Fibroblast of peridontal ligament (primary cell): ENCODE results near the gene AADAT.

Source experiments
- DNase-seq: peaks from one replicate; pipeline ENCODE4 v3.0.0-alpha.2; 2010; ENCODE audit errors: extremely low read depth

The AADAT gene

GRCh38 chr4:170035231-170035630 lies 54.5 kb downstream of the AADAT start:
- no peak for DNase-seq

- no peak for DNase-seq
Measured at GRCh38 chr4:170033999-170034398, 55.8 kb downstream of the AADAT start.

- DNase-seq = no peak
Measured at GRCh38 chr4:170030121-170030520, 59.6 kb downstream of the AADAT start.

GRCh38 chr4:170027181-170027829 lies 62.5 kb downstream of the AADAT start:
- DNase-seq = peak; percentile 97

- peak; percentile 79 for DNase-seq
Measured at GRCh38 chr4:170026253-170027021, 63.3 kb downstream of the AADAT start, which contains the start of gene MFAP3L. TSS of gene MFAP3L (minus strand) at chr4:170026395. CDS start at chr4:170005877, 20,518 bp downstream.

GRCh38 chr4:170025523-170026252 lies 64.1 kb downstream of the AADAT start:
- DNase-seq = no peak

GRCh38 chr4:170022211-170022610 lies 67.5 kb downstream of the AADAT start:
- DNase-seq = no peak

- no peak for DNase-seq
Measured at GRCh38 chr4:170017252-170017651, 72.5 kb downstream of the AADAT start.

GRCh38 chr4:170015285-170015684 lies 74.5 kb downstream of the AADAT start:
- DNase-seq = no peak

- no peak for DNase-seq
Measured at GRCh38 chr4:170014359-170015011, 75.3 kb downstream of the AADAT start.

- DNase-seq = no peak
Measured at GRCh38 chr4:170012629-170012958, 77.2 kb downstream of the AADAT start.

- no peak for DNase-seq
Measured at GRCh38 chr4:170011921-170012628, 77.7 kb downstream of the AADAT start.
